WERI-Rb-1 (cell line): ENCODE data around the gene ACVR1B.

Source experiments
- DNase-seq: peaks from one replicate; pipeline ENCODE4 v3.0.0-alpha.2; 2020
- H3K27ac ChIP-seq: fragments of 250-450 bp; sonication (Bioruptor Pico); 2 replicates; pipeline ENCODE4 v1.5.1; 2020; ENCODE audit warnings: mild to moderate bottlenecking, moderate library complexity
- H3K27me3 ChIP-seq: fragments of 250-450 bp; sonication (Bioruptor Pico); 2 replicates; pipeline ENCODE4 v1.5.1; 2021; ENCODE audit warnings: mild to moderate bottlenecking, low read depth, moderate library complexity; ENCODE audit not compliant: insufficient read depth, severe bottlenecking
- H3K36me3 ChIP-seq: fragments of 250-450 bp; sonication (Bioruptor Pico); 2 replicates; pipeline ENCODE4 v1.5.1; 2020; ENCODE audit warnings: mild to moderate bottlenecking, moderate library complexity
- H3K4me3 ChIP-seq: 2 replicates; pipeline ENCODE4 v1.5.1; 2011; ENCODE audit warnings: low read depth, mild to moderate bottlenecking, control low read depth, low read length
- H3K9me3 ChIP-seq: fragments of 250-450 bp; sonication (Bioruptor Pico); 2 replicates; pipeline ENCODE4 v1.5.1; 2021; ENCODE audit warnings: mild to moderate bottlenecking, moderate library complexity; ENCODE audit not compliant: severe bottlenecking
- TF ChIP-seq, protein P1 (sequence below): IDR thresholded peaks from 2 replicates; pipeline ENCODE4 v1.5.1; 2011; ENCODE audit warnings: low read depth, mild to moderate bottlenecking, control low read depth, inconsistent platforms, low read length

ACVR1B gene

DNA sequence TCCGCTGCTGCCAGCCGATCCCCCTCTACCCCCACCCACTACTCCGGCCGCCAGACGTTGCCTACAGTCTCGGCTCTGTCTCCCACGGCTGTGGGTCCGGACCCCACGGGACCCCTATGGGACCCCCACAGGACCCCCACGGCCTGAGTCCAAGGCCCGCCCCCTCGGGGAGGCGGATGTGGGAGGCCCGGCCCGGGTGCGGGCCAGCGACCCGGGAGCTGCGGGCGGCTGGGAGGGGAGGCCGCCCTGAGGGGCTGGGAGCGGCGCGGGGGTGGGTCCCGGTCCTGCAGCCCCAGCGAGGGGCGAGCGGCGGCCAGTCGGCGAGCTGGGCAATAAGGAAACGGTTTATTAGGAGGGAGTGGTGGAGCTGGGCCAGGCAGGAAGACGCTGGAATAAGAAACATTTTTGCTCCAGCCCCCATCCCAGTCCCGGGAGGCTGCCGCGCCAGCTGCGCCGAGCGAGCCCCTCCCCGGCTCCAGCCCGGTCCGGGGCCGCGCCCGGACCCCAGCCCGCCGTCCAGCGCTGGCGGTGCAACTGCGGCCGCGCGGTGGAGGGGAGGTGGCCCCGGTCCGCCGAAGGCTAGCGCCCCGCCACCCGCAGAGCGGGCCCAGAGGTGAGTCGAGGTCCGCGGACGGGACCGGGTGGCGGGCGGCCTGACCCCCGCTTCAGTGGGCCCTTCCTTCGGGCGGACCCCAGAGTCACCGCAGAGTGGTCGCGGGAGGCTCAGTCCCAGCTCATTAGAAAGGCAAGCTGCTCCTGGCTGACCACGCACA is 44.2 kb upstream of the ACVR1B start, which contains the start of gene ACVRL1:
Gene ACVRL1, plus strand, starts transcription at position 422 of the 773 bp plus-strand sequence. CDS start 4,971 bp downstream, outside the sequence.
- Histone ChIP-seq H3K27me3 (no peaks in the 10 kb centered on the region), H3K9me3 (no peaks in the 10 kb centered on the region), H3K4me3 (no peak within 1 kb of the TSS), H3K36me3 (no peaks in the 10 kb centered on the region), H3K27ac (no peak within 1 kb of the TSS)
- no peak for DNase-seq
- TF ChIP-seq, protein P1, sequence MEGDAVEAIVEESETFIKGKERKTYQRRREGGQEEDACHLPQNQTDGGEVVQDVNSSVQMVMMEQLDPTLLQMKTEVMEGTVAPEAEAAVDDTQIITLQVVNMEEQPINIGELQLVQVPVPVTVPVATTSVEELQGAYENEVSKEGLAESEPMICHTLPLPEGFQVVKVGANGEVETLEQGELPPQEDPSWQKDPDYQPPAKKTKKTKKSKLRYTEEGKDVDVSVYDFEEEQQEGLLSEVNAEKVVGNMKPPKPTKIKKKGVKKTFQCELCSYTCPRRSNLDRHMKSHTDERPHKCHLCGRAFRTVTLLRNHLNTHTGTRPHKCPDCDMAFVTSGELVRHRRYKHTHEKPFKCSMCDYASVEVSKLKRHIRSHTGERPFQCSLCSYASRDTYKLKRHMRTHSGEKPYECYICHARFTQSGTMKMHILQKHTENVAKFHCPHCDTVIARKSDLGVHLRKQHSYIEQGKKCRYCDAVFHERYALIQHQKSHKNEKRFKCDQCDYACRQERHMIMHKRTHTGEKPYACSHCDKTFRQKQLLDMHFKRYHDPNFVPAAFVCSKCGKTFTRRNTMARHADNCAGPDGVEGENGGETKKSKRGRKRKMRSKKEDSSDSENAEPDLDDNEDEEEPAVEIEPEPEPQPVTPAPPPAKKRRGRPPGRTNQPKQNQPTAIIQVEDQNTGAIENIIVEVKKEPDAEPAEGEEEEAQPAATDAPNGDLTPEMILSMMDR: no peak

DNA sequence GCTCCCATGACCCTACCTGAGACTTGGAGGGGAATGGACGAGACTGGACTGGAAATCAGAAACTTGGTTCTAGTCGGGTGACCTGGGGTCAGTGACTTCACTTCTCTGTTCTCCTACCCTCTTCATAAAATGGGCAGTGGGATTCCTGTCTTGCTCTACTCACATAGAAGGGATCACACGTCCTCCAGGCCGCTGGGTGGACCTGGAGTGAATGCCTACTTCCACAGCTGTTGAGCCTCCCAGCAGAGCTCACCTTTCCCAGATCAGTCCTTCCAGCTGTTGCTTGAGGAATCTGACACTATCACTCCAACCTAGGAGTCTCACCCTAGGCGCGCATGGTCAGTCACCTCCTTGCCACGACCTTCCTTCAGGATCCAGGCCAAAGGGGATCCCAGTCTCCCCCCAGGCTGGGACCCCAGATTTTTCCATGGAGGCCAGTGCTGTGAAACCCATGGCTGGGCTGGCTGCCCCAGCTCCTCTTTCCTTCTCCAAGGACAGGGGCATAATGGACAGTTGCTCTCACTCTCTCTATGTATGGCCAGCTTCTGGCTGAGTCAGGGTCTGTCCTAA is 43.6 kb upstream of the ACVR1B start:
- H3K36me3 ChIP-seq: no peaks in the 10 kb centered on the region
- no peak overlapping the region for H3K4me3 ChIP-seq
- H3K9me3 ChIP-seq: no peaks in the 10 kb centered on the region
- H3K27ac ChIP-seq: no peak overlapping the region
- TF ChIP-seq, protein P1: no peak
- DNase-seq: no peak
- no peaks in the 10 kb centered on the region for H3K27me3 ChIP-seq

DNA sequence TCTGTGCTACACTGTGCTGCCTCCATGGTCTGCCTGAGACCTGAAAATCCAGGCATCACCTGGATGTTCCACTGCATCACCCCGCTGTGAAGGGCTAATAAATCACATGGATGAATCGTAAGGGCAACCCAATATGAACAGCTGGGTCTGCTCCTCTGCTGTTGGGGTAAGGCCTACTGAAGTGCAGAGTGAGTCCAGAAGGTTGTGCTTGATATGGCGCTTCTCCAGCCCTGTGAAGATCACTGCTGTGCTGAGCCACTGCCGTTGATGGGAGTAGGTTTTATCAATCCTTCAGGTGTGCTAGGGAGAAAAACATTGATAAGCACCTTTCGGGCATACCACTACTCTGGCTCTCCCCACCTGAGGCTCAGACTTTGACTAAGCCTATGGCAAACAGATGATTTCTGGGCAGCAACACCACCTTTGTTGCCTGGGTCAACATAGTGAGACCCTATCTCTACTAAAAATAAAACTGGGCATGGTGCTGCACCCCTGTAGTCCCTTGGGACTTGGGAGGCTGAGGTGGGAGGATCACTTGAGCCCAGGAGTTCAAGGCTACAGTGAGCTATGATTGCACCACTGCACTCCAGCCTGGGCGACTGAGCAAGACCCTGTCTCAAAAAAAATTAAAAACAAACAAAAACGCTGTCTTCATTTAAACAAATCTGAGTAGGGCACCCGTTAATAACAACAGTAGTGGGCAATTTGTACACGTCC is 42.5 kb upstream of the ACVR1B start:
- no peaks in the 10 kb centered on the region for H3K9me3 ChIP-seq
- no peak overlapping the region for H3K27ac ChIP-seq
- no peak for DNase-seq
- no peaks in the 10 kb centered on the region for H3K36me3 ChIP-seq
- H3K27me3 ChIP-seq: no peaks in the 10 kb centered on the region
- H3K4me3 ChIP-seq: no peak overlapping the region
- TF ChIP-seq, protein P1: no peak

DNA sequence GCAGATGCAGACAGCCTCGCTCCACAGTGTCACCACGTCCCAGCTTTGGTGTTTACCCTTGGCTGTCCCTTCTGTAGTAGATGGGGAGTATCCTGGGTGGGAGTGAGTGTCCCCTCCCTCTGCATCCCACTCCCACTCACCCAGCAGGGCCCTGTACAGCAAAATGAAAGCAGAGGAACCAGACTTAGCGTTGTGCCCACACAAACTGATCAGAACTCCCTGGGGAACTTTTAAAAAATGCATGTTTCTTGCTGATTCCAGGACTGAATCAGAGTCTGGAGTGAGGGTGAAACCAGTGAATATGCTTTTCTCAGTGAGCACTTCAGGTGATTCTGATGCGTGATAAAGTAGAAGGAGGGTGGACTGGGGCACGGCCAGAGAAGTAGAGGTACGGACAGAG is 41.3 kb upstream of the ACVR1B start:
- no peaks in the 10 kb centered on the region for H3K27me3 ChIP-seq
- H3K4me3 ChIP-seq: no peak overlapping the region
- TF ChIP-seq, protein P1: no peak
- no peak for DNase-seq
- H3K9me3 ChIP-seq: no peaks in the 10 kb centered on the region
- H3K27ac ChIP-seq: no peak overlapping the region
- H3K36me3 ChIP-seq: no peaks in the 10 kb centered on the region

DNA sequence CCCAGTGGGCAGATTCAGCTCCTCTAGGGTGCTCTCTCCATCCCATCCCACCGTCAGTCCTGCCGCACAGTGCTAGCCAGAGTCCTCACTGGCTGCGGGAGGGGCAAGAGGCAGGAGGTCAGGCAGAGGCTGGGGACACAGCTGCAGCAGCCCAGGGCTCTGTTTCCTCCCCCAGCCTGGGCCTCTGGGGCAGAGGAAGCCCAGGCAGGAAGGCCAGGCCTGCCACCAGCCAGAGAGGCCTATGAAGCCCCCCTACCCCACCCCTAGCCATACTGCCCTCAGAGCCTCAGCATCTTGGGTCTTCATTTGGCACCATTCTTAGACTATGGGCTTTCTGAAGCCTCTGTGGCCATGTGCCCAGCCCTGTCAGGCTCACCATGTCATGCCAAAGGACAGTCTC is 40.8 kb upstream of the ACVR1B start:
- Histone ChIP-seq H3K4me3 (no peak overlapping the region), H3K27me3 (no peaks in the 10 kb centered on the region), H3K27ac (no peak overlapping the region), H3K9me3 (no peaks in the 10 kb centered on the region), H3K36me3 (no peaks in the 10 kb centered on the region)
- TF ChIP-seq, protein P1: no peak
- DNase-seq: no peak
